ENCODE results near the gene PTGER1.

- TF ChIP-seq SP2 (IDR thresholded peaks at IDR 0.05; ENCODE audit: extremely low read depth, low read depth, low read length, poor library complexity, severe bottlenecking), result no peak
- no peak for TF ChIP-seq NEUROD1 (IDR thresholded peaks at IDR 0.05; ENCODE audit: borderline replicate concordance, low read depth, low read length, partially characterized antibody)
- no peak for TF ChIP-seq BRD9 (IDR thresholded peaks at IDR 0.05; ENCODE audit: low read depth, partially characterized antibody)
- no peak for TF ChIP-seq BHLHE40 (IDR thresholded peaks at IDR 0.05; ENCODE audit: low read length)
- TF ChIP-seq CBX1 (IDR thresholded peaks at IDR 0.05; ENCODE audit: low read depth), result no peak
- TF ChIP-seq POLR2A (conservative IDR thresholded peaks at IDR 0.05), result no peak
- TF ChIP-seq ZNF324 (CRISPR knock-in tag; IDR thresholded peaks at IDR 0.05), result no peak
- TF ChIP-seq EZH2 (IDR thresholded peaks at IDR 0.05; ENCODE audit: borderline replicate concordance, low read depth, low read length), result no peak
- TF ChIP-seq TCF3 (CRISPR knock-in tag; IDR thresholded peaks at IDR 0.05), result no peak
- no peak for TF ChIP-seq CHD2 (IDR thresholded peaks at IDR 0.05; ENCODE audit: low read depth, low read length)
- TF ChIP-seq, protein P1, sequence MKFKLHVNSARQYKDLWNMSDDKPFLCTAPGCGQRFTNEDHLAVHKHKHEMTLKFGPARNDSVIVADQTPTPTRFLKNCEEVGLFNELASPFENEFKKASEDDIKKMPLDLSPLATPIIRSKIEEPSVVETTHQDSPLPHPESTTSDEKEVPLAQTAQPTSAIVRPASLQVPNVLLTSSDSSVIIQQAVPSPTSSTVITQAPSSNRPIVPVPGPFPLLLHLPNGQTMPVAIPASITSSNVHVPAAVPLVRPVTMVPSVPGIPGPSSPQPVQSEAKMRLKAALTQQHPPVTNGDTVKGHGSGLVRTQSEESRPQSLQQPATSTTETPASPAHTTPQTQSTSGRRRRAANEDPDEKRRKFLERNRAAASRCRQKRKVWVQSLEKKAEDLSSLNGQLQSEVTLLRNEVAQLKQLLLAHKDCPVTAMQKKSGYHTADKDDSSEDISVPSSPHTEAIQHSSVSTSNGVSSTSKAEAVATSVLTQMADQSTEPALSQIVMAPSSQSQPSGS (CRISPR knock-in tag; IDR thresholded peaks at IDR 0.05), result no peak
- TF ChIP-seq BRCA1 (IDR thresholded peaks at IDR 0.05), result no peak
- no peak for TF ChIP-seq BRCA1 (CRISPR knock-in tag; IDR thresholded peaks at IDR 0.05)
- TF ChIP-seq, protein P2, sequence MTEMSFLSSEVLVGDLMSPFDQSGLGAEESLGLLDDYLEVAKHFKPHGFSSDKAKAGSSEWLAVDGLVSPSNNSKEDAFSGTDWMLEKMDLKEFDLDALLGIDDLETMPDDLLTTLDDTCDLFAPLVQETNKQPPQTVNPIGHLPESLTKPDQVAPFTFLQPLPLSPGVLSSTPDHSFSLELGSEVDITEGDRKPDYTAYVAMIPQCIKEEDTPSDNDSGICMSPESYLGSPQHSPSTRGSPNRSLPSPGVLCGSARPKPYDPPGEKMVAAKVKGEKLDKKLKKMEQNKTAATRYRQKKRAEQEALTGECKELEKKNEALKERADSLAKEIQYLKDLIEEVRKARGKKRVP (CRISPR knock-in tag; IDR thresholded peaks at IDR 0.05), result no peak
- TF ChIP-seq U2AF2 (optimal IDR thresholded peaks at IDR 0.05; ENCODE audit: low read depth, low read length), result no peak
Measured at GRCh38 chr19:14427461-14427860, 47.7 kb downstream of the PTGER1 start.
